H1 (cell line): ENCODE results near the gene UQCRQ. TPM values are rescaled to one million over a fixed set of nuclear protein-coding genes. Genes with fewer than 3 reads are reported as not detected.

Source experiments
- BRCA1 ChIP-seq: IDR thresholded peaks from 2 replicates; pipeline ENCODE4 v1.6.1; 2012; ENCODE audit warnings: low read depth, low read length, improper control_type of control experiment
- RNF2 ChIP-seq: fragments of 200-900, 300-1000 bp; sonication (generic); IDR thresholded peaks from 2 replicates; pipeline ENCODE4 v1.7.1; 2016; ENCODE audit warnings: borderline replicate concordance, low read depth, mild to moderate bottlenecking, antibody characterized with exemption, low read length; ENCODE audit not compliant: poor library complexity, severe bottlenecking; ENCODE audit errors: missing control alignments
- TAF7 ChIP-seq: optimal IDR thresholded peaks from 2 replicates; pipeline ENCODE3; 2011; ENCODE audit warnings: low read depth, mild to moderate bottlenecking, inconsistent platforms, low read length, moderate library complexity, borderline replicate concordance
- polyA plus RNA-seq, 7 experiments: library from polyadenylated mRNA; depleted of rRNA in 3 of 7; stranded (reverse) in 5 of 7; unstranded in 2 of 7; fragments of >200 nt in 5 of 7; fragments of 200-250 nt in 2 of 7; gene quantifications; 1 replicate in 5 of 7; 2 replicates in 1 of 7; 4 replicates in 1 of 7; pipeline versions ENCODE4 v1.2.1 to v1.2.3, GENCODE V29; 2011 to 2013; ENCODE audit warnings: missing spikeins in 2 of 7, mixed read lengths in 2 of 7
- total RNA-seq: library from RNA; stranded (reverse); fragmentation: NEBNext Ultra II Directional; extraction: Animal tissue kit (Norgen Biotek cat#: 25700); gene quantifications from 2 replicates; pipeline ENCODE4 v1.2.1, GENCODE V29; 2021

The UQCRQ gene
- total and polyA plus RNA-seq, 2 of the 8 experiments (the other 6 are each of a cell fraction or from before 2014, with no cell fraction given): 177 to 293 TPM

DNA sequence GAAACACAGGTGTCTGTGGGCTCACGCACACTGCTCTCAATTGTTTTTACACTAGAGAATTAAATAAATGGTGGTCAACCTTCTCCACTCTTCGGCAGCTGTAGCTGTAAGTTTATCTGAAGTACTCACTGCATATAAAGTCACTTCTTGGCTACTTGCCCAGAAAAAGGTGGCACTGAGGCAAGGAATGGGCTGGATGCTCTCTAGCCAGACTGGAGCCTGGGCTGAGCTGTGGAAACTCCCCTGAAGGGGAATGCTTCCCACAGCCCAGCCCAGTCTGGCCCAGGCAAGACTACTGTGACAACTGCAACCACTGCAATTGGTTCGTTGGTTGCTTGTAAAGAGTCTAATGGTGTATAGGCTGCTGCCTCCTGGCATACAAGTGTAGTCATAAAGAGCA lies 11.5 kb downstream of the UQCRQ start (continued):
- TF ChIP-seq RNF2: no peak
- no peak for TF ChIP-seq TAF7
- no peak for TF ChIP-seq BRCA1
